Daoy (cell line): ENCODE measurements around the gene KCNC3. TPM values are rescaled to one million over a fixed set of nuclear protein-coding genes. Genes with fewer than 3 reads are reported as not detected.

Experiments used
- DNase-seq: peaks from one replicate; pipeline ENCODE4 v3.0.0-alpha.2; 2015; ENCODE audit warnings: low read depth
- total RNA-seq: library from RNA; depleted of rRNA; stranded (reverse); fragments of >200 nt; shearing (Covaris generic); gene quantifications from 2 replicates; pipeline ENCODE4 v1.2.3, GENCODE V29; 2014

The KCNC3 gene
- total RNA-seq, 1 experiment from 2014 or later, result 0.06 TPM

- no peak for DNase-seq
These were observed 1.5 kb downstream of the KCNC3 start for GRCh38 chr19:50327461-50328223.

DNA sequence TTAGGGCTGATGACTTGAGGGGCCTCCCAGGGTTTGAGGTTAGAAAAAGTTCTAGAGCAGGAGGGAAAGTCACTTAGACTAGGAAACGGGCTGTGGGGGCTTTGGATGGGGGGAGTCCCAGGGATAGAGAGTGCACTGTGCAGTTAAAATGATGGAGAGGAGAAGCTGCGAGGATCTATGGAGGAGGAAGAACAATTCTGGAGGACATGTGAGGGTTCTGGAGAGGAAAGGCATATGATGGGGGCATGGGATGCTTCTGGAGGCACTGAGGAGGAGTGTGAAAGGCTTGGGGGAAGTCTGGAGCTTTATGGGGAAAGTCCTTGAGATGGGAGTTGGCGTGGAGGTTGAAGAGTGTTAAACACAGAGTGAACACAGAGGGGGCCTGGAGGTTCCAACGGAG is 2.2 kb downstream of the KCNC3 start:
- DNase-seq, result no peak

DNA sequence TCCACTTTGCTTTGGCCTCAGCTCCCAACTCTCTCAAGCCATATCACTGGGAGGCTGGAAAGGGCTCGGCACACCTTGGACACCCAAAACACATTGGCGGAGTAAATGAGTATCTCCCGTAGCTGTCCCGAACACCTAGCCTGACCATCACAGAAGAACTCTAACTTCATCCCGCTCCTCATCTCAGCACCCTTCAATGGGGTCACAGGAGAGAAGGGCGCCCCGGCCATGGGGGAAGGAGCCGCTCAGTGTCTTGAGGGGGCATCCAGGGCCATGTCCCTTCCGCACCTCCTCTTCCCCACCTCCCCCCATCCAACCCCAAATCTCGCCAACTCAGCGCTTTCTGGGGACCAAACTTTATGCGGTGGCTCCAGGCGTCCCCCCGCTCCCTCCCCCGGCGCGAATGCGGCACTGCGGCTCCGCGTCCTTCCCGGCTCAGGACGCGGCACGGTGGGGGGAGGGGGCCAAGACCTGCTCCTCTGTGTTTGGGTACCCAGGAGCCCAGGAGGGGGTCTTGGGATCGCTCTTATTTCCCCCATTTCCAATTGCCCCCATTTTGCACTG is 3.0 kb downstream of the KCNC3 start:
- DNase-seq, result no peak

DNA sequence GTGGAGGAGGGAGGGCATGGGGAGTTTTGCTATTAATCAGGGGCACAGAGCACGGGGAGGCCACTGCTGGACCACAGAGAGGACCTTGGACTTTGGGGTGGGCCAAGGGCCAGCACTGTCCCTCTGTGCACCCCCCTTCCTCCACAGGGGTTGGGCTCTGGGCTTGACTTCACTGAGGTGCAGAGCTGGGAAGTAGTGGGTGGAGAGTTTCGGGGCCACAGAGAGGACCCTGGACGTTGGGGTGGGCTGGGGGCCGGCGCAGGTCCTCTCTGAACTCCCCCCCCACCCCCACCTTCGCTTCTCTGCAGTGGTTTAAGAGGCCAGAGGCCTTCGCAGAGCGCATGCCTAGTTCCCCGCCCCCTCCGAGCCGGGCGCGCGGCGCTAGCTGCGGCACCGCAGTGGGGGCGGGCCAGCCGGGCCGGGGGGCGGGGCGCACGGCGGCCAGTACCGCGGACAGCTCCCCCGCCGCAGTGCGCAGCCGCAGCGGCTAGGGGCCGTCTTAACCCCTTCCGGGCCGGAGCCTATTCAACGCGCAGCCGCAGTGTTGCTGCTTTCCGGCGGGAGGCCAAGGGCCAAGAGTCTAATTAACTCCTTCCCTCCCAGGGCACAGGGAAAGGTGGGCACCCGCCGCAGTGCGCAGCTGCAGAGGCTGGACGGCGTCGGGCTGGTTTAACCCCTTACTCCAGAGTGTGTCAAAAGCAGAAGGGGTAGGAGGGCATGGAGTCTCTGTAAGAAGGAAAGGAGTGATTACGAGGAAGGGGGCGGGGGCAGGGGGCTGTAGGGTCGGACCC is 3.7 kb downstream of the KCNC3 start:
- DNase-seq, result peak; percentile 87

GRCh38 chr19:50324331-50324730 is 4.8 kb downstream of the KCNC3 start:
- no peak for DNase-seq

DNA sequence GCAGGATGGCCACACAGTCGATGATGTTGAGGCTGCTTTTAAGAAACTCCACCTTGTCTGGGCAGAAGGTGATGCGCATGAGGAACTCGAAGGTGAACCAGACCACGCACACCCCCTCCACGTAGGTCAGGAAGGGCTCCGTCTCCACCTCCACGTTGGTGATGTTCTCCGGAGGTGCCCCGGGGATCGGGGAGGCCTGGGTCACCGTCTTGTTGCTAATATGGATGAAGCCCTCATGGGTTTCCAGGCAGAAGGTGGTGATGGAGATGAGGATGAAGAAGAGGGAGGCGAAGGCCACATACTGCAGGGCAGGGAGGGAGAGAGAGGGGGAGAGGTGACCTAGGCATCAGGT is 5.4 kb downstream of the KCNC3 start:
- no peak for DNase-seq

DNA sequence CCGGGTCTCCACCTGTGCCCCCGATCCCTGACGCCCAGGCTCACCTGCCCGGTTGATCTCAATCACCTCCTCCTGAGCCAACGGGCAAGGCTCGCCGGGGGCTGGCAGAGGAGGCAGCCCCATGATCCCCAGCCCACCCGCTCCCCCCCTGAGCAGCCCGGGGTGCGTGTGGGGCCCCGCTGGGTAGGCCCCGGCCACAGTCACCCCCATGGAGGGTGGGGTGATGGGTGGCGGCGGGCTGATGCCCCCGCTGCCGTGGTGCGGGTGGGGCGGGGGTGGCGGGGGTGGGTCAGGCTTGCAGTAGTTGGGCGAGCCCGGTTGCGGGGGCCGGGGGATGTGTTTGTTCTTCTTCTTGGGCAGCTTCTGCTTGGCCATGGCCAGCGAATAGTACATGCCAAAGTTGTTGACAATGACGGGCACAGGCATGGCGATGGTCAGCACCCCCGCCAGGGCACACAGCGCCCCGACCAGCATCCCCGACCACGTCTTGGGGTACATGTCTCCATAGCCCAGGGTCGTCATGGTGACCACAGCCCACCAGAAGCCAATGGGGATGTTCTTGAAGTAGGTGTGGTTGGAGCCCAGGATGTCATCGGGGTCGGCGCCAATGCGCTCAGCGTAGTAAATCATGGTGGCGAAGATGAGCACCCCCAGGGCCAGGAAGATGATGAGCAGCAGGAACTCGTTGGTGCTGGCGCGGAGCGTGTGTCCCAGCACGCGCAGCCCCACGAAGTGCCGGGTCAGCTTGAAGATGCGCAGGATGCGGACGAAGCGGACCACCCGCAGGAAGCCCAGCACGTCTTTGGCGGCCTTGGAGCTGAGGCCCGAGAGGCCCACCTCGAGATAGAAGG is 6.0 kb downstream of the KCNC3 start:
- DNase-seq, result no peak

DNA sequence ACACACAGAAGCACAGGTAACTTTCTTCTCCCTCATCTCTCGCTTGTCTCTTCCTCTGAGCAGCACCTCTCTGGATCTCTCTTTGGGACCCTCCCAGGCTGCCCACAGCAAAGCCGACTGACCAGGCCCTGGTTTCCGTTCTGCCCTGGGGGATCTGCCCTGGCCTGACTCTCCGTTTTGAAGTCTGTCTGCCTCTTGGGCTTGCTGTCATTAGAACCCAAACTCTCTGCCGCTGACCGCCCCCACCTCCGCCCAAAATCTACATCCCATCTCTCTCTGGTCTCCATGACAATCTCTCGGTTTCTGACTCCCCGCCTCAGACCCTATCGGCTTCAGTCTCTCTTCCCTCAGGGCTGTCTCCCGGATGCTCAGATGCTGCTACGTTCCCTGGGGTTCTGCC is 6.9 kb downstream of the KCNC3 start:
- no peak for DNase-seq

GRCh38 chr19:50321831-50322230 is 7.3 kb downstream of the KCNC3 start:
- no peak for DNase-seq

DNA sequence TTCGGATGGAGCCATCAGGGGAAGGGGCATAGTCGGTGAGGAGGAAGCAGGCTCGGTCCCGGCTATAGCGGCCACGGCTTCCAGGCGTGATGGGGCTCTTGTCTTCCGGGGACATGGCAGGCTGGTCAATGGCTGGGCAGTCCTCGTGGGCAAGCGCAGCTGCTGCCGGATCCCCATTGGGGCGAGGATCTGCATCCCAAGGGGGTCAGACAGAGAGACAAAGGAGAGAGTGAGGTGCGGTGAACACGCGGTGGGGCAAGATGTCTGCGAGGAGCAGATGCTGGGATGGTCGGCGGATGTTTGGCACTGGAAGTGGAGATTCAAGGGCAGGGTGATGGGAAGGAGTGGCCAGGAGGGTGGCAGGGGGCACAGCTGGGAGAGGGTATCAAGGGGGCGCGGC is 8.6 kb downstream of the KCNC3 start:
- no peak for DNase-seq

DNA sequence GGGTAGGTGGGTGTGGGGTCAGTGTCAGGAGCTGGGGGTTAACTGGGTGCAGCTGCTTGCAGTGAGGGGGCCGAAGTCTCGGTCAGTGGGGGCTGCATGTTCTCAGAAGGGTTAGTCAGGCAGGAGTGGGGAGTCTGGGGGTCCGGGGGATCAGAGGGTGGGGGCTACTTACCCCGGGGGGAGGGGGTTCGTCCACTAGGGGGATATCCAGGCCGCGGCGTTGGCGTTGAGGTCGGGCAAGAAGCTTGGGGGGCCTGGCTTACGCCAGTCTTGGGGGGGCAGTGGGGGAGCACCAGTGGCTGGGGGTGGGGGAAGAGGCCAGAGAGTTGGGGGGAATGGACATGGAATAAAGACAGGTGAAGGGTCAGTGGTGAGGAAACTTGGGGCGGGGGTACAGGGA is 9.1 kb downstream of the KCNC3 start:
- DNase-seq, result no peak

- no peak for DNase-seq
These were observed 10.0 kb downstream of the KCNC3 start for GRCh38 chr19:50319156-50319555.

- DNase-seq, result no peak
These were observed 10.7 kb downstream of the KCNC3 start for GRCh38 chr19:50318438-50318837.

GRCh38 chr19:50317115-50317514 is 12.1 kb downstream of the KCNC3 start:
- no peak for DNase-seq

DNA sequence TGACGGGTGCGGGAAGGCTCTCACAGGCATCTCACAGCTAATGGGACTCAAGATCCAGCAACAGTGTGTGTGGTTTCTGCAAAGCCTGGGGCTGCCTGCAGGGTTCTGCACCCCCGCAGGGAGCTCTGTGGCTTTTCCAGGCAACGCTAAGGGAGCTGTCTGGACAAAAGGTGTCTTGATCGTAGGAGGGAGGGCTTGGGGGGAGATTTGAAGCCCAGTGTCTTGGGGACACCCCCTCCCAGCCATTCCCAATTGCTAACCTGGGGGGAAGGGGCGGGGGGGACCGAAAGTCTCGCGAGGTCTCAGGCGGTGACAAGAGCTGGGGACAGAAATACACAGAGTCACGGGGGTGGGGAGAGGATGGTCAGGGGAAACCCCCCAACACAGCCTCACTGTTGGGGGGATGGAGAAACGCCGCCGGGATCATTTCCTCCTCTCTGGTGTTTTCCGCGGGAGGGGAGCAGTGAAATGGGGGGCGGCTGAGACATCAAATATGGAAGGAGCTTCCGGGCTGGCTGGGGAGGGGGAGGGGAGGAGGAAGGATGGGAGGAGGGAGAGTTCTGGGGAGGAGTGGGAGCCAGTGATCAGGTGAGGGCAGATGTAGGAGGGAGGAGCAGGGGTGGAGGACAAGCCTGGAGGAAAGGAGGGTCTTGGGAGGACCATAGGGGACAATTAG is 13.3 kb downstream of the KCNC3 start:
- DNase-seq, result peak; percentile 70

DNA sequence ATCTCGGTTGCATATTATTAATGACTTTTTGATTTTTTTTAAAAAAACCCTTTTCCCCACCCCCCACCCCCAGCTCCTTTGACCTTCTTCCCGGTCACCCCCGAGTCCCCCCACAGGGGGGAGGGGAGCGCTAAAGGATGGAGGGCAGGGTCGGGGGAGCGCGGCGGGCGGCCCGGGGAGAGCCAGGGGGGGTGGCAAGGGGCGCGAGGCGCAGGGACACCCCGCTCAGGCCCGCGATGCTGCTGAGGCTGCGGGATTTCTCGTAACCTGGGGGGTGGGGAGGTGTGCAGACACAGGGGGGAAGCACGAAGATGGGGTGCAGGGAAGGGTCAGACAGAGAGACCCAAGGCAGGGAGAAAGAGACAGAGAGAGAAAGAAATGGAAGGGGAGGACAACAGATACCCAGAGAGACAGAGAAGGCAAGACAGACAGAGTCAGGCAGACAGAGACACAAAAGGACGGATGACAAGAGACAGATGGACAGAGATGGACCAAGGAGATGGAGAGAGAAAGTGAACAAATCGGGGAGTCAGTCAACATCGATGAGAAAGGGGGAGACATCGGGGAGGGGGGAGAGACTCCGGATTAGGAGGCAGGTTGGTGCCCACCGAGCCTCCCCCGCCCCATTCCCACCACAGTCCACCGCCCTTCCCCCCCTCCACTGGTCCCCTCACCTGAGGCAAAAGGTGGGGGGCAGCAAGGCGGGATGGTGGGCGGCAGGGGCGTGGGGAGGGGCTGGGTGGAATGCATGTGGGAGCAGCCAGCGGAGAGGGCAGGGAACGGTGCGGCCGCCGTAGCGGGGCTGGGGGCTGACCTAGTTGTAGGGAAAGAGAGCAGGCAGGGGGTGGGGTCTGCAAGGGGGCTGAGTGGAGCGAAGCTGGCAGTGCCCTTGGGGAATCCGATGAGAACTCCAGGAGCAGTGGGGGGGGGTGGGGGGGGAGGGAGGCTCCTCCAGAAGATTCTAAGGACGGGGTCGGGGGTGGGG is 14.2 kb downstream of the KCNC3 start:
- no peak for DNase-seq

DNA sequence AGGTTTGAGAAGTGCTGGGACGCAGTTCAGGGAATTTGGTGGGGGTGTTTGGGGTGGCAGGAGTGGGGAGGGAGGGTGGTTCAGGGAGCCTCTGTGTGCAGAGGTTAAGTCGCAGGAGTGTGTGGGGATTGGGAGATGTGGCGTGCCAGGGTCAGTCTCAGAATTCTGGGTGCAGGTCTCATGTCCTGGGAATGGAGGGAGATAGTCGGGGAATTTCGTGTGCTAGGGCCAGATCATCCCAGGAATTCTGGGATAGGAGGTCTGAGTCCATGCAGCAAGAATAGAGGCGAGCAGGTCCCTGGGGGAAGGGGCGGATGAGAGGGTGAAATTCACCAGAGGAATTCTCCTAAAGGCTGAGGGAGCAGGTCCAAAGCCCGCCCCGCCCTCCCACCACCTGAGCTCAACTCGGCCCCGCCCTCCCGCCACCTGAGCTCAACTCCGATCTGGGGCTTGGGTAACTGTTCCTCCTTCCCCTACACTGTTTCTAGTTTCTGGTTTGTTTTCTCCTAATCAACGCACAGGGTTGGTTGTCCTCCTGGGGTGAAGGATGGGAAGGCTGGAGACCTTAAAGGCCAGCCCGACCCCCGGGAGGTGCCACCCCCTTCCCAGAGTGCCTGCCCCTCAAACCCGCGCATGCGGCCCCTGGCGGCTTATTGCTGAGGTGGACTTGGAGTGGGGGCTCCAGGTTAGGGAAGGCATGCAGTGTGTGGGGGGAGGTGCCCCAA is 15.2 kb downstream of the KCNC3 start:
- no peak for DNase-seq

GRCh38 chr19:50312967-50313811 is 16.0 kb downstream of the KCNC3 start:
- no peak for DNase-seq
